Stimulated activated CD4-positive, alpha-beta T cell treated with anti-CD3 and anti-CD28 coated beads, Interleukin-4, amount 100 ng/mL, for 4 hours (primary cell): ENCODE data around the gene CDH20.

Source experiments
- DNase-seq, 2 experiments: peaks; one replicate each; pipeline ENCODE4 v3.0.0-alpha.2; 2020

The CDH20 gene

GRCh38 chr18:61333271-61333745 is at the start of gene CDH20:
Gene CDH20 (plus strand): TSS chr18:61333430.
- no peak for DNase-seq

- no peak for DNase-seq
Observed at GRCh38 chr18:61284039-61284438, 49.2 kb upstream of the CDH20 start.

- DNase-seq, result no peak
Observed at GRCh38 chr18:61285777-61286176, 47.5 kb upstream of the CDH20 start.

GRCh38 chr18:61286867-61287266 is 46.4 kb upstream of the CDH20 start:
- DNase-seq, result no peak

- DNase-seq, result no peak
Observed at GRCh38 chr18:61290616-61291015, 42.6 kb upstream of the CDH20 start.

GRCh38 chr18:61292280-61293035 is 40.8 kb upstream of the CDH20 start:
- no peak for DNase-seq

- DNase-seq, result no peak
Observed at GRCh38 chr18:61295153-61295552, 38.1 kb upstream of the CDH20 start.

- no peak for DNase-seq
Observed at GRCh38 chr18:61308004-61308403, 25.2 kb upstream of the CDH20 start.

- no peak for DNase-seq
Observed at GRCh38 chr18:61308795-61309393, 24.3 kb upstream of the CDH20 start.

GRCh38 chr18:61322265-61322873 is 10.9 kb upstream of the CDH20 start:
- peak in 1 of 2 experiments; percentile 10 for DNase-seq

GRCh38 chr18:61323951-61324350 is 9.3 kb upstream of the CDH20 start:
- no peak for DNase-seq

- no peak for DNase-seq
Observed at GRCh38 chr18:61326407-61326806, 6.8 kb upstream of the CDH20 start.

- DNase-seq, result no peak
Observed at GRCh38 chr18:61329398-61329797, 3.8 kb upstream of the CDH20 start.

GRCh38 chr18:61331051-61331450 is 2.2 kb upstream of the CDH20 start:
- no peak for DNase-seq

GRCh38 chr18:61333746-61334490 is 688 bp downstream of the CDH20 start:
- no peak for DNase-seq

- no peak for DNase-seq
Observed at GRCh38 chr18:61334491-61334850, 1.2 kb downstream of the CDH20 start.

GRCh38 chr18:61334951-61335683 is 1.9 kb downstream of the CDH20 start:
- no peak for DNase-seq

- no peak for DNase-seq
Observed at GRCh38 chr18:61335684-61336555, 2.7 kb downstream of the CDH20 start.

GRCh38 chr18:61336766-61337165 is 3.5 kb downstream of the CDH20 start:
- no peak for DNase-seq

- DNase-seq, result no peak
Observed at GRCh38 chr18:61337527-61337926, 4.3 kb downstream of the CDH20 start.

- DNase-seq, result no peak
Observed at GRCh38 chr18:61340148-61340547, 6.9 kb downstream of the CDH20 start.

GRCh38 chr18:61348230-61348629 is 15.0 kb downstream of the CDH20 start:
- no peak for DNase-seq
